Measurements from ENCODE around the gene PLCL2. TPM values are rescaled to one million over a fixed set of nuclear protein-coding genes. Genes with fewer than 3 reads are reported as not detected.

The PLCL2 gene
- total and polyA plus RNA-seq, 2 experiments from 2014 or later: 1.6 to 9.7 TPM

GRCh38 chr3:16998236-16998923 is 113.6 kb downstream of the PLCL2 start:
- H3K4me1 ChIP-seq (ENCODE audit: insufficient read depth): no peaks in the 10 kb centered on the region
- Mint-ChIP-seq H3K27me3 (ENCODE audit: insufficient read depth, low read depth, poor library complexity) (peaks cover 72% of the 10 kb centered on the region), H3K27ac (no peak overlapping the region), H3K36me3 (ENCODE audit: low read depth) (peaks cover 4% of the 10 kb centered on the region; the same call in 2 of the 3 replicates), H3K4me3 (no peak overlapping the region), H3K4me1 (peaks cover 6% of the 10 kb centered on the region), H3K9me3 (peaks cover 21% of the 10 kb centered on the region; the same call in 2 of the 3 replicates)
- peaks cover 96% of the 10 kb centered on the region for H3K27me3 ChIP-seq (ENCODE audit: insufficient read depth)
- H3K79me2 ChIP-seq (replicated peaks; ENCODE audit: insufficient read depth): no peaks in the 10 kb centered on the region
- DNase-seq (ENCODE audit: low spot score) (no peak), ATAC-seq (no peak)
- peaks cover 49% of the 10 kb centered on the region for H4K20me1 ChIP-seq (replicated peaks; ENCODE audit: insufficient read depth)
- no peak overlapping the region for H3K27ac ChIP-seq (ENCODE audit: low read depth)
- no peak for TF ChIP-seq REST (IDR thresholded peaks at IDR 0.05; ENCODE audit: unreplicated experiment)
- no peak for TF ChIP-seq EZH2 (IDR thresholded peaks at IDR 0.05; ENCODE audit: low read depth, unreplicated experiment)
- no peak for TF ChIP-seq JUNB (IDR thresholded peaks at IDR 0.05; ENCODE audit: unreplicated experiment)
- TF ChIP-seq ZNF462 (CRISPR knock-in tag; IDR thresholded peaks at IDR 0.05): no peak
- TF ChIP-seq ZNF331 (CRISPR knock-in tag; IDR thresholded peaks at IDR 0.05; ENCODE audit: low read depth): no peak
- TF ChIP-seq STAT1 (IDR thresholded peaks at IDR 0.05; ENCODE audit: unreplicated experiment): no peak
- no peak for TF ChIP-seq EZH2phosphoT487 (IDR thresholded peaks at IDR 0.05; ENCODE audit: unreplicated experiment)
- no peak for TF ChIP-seq NANOG (IDR thresholded peaks at IDR 0.05; ENCODE audit: borderline replicate concordance)
- TF ChIP-seq ZNF114 (CRISPR knock-in tag; IDR thresholded peaks at IDR 0.05): no peak
- no peak for TF ChIP-seq CTCF (conservative IDR thresholded peaks at IDR 0.05; ENCODE audit: low read depth in 2 of 2)
- TF ChIP-seq CREB1 (CRISPR knock-in tag; IDR thresholded peaks at IDR 0.05; ENCODE audit: low read depth): no peak
- no peak for TF ChIP-seq ETS1 (IDR thresholded peaks at IDR 0.05)
- no peaks in the 10 kb centered on the region for H3F3A ChIP-seq (replicated peaks; ENCODE audit: low read depth)
- H2AFZ ChIP-seq: no peak overlapping the region
- no peaks in the 10 kb centered on the region for H3K36me3 ChIP-seq (ENCODE audit: insufficient read depth)
- no peak overlapping the region for H3K4me3 ChIP-seq
- H3K9me2 ChIP-seq (ENCODE audit: insufficient read depth): no peaks in the 10 kb centered on the region
- no peak overlapping the region for H3K4me2 ChIP-seq

All from GM23338 (cell line).